ENCODE measurements around the gene SHLD2. TPM values are rescaled to one million over a fixed set of nuclear protein-coding genes. Genes with fewer than 3 reads are reported as not detected.
"Not testable (repeated sequence)": the region's sequence is repeated elsewhere in the genome, so short reads cannot be mapped to it uniquely, and the experiment has no call there.

Gene SHLD2
- total and polyA plus RNA-seq, 2 donors, result 17.9 to 22.3 TPM

- not testable (repeated sequence) for DNase-seq (ENCODE audit: low read depth in 6 of 9, low spot score in 9 of 9); H3K36me3 ChIP-seq (ENCODE audit: control insufficient read depth in 2 of 2, insufficient read depth in 2 of 2, low read length in 1 of 2); H3K9me3 ChIP-seq (ENCODE audit: control insufficient read depth in 2 of 2, insufficient read depth in 1 of 2, low read length in 1 of 2); H3K27me3 ChIP-seq (ENCODE audit: control insufficient read depth in 2 of 2, insufficient read depth in 1 of 2, low read length in 1 of 2); H3K4me3 ChIP-seq (ENCODE audit: low read length in 2 of 2); H3K4me1 ChIP-seq (ENCODE audit: control insufficient read depth in 2 of 2, insufficient read depth in 2 of 2, low read length in 2 of 2); H3K27ac ChIP-seq (ENCODE audit: low read depth in 1 of 2, low read length in 1 of 2)
- 99% methylated on average over 2 of the region's 3 CpGs for WGBS
Measured at GRCh38 chr10:87127607-87128156, 32.7 kb downstream of the SHLD2 start.

GRCh38 chr10:87132176-87132575 is 37.2 kb downstream of the SHLD2 start:
- not testable (repeated sequence) for H3K27me3 ChIP-seq (ENCODE audit: control insufficient read depth in 2 of 2, insufficient read depth in 1 of 2, low read length in 1 of 2); DNase-seq (ENCODE audit: low read depth in 6 of 9, low spot score in 9 of 9); H3K4me3 ChIP-seq (ENCODE audit: low read length in 2 of 2); H3K9me3 ChIP-seq (ENCODE audit: control insufficient read depth in 2 of 2, insufficient read depth in 1 of 2, low read length in 1 of 2); H3K27ac ChIP-seq (ENCODE audit: low read depth in 1 of 2, low read length in 1 of 2); H3K36me3 ChIP-seq (ENCODE audit: control insufficient read depth in 2 of 2, insufficient read depth in 2 of 2, low read length in 1 of 2); H3K4me1 ChIP-seq (ENCODE audit: control insufficient read depth in 2 of 2, insufficient read depth in 2 of 2, low read length in 2 of 2)

GRCh38 chr10:87133936-87134335 is 38.9 kb downstream of the SHLD2 start:
- not testable (repeated sequence) for H3K4me1 ChIP-seq (ENCODE audit: control insufficient read depth in 2 of 2, insufficient read depth in 2 of 2, low read length in 2 of 2); DNase-seq (ENCODE audit: low read depth in 6 of 9, low spot score in 9 of 9); H3K4me3 ChIP-seq (ENCODE audit: low read length in 2 of 2); H3K27ac ChIP-seq (ENCODE audit: low read depth in 1 of 2, low read length in 1 of 2); H3K27me3 ChIP-seq (ENCODE audit: control insufficient read depth in 2 of 2, insufficient read depth in 1 of 2, low read length in 1 of 2); H3K36me3 ChIP-seq (ENCODE audit: control insufficient read depth in 2 of 2, insufficient read depth in 2 of 2, low read length in 1 of 2); H3K9me3 ChIP-seq (ENCODE audit: control insufficient read depth in 2 of 2, insufficient read depth in 1 of 2, low read length in 1 of 2)
- 83% methylated on average over 2 of the region's 2 CpGs for WGBS

- H3K9me3 ChIP-seq (ENCODE audit: control insufficient read depth in 2 of 2, insufficient read depth in 1 of 2, low read length in 1 of 2), result not testable (repeated sequence)
Measured at GRCh38 chr10:87134440-87134839, 39.4 kb downstream of the SHLD2 start.

GRCh38 chr10:87137478-87137877 is 42.5 kb downstream of the SHLD2 start:
- H3K4me3 ChIP-seq (ENCODE audit: low read length in 2 of 2), result not testable (repeated sequence)

More at GRCh38 chr10:87134440-87134839, 39.4 kb downstream of the SHLD2 start:
- not testable (repeated sequence) for H3K4me1 ChIP-seq (ENCODE audit: control insufficient read depth in 2 of 2, insufficient read depth in 2 of 2, low read length in 2 of 2); H3K36me3 ChIP-seq (ENCODE audit: control insufficient read depth in 2 of 2, insufficient read depth in 2 of 2, low read length in 1 of 2); H3K27me3 ChIP-seq (ENCODE audit: control insufficient read depth in 2 of 2, insufficient read depth in 1 of 2, low read length in 1 of 2); DNase-seq (ENCODE audit: low read depth in 6 of 9, low spot score in 9 of 9); H3K4me3 ChIP-seq (ENCODE audit: low read length in 2 of 2); H3K27ac ChIP-seq (ENCODE audit: low read depth in 1 of 2, low read length in 1 of 2)
- WGBS, result 98% methylated on average over 2 of the region's 2 CpGs

GRCh38 chr10:87142230-87143108 is 47.5 kb downstream of the SHLD2 start:
- H3K27me3 ChIP-seq (ENCODE audit: control insufficient read depth in 2 of 2, insufficient read depth in 1 of 2, low read length in 1 of 2); H3K9me3 ChIP-seq (ENCODE audit: control insufficient read depth in 2 of 2, insufficient read depth in 1 of 2, low read length in 1 of 2); DNase-seq (ENCODE audit: low read depth in 6 of 9, low spot score in 9 of 9); H3K4me3 ChIP-seq (ENCODE audit: low read length in 2 of 2); H3K36me3 ChIP-seq (ENCODE audit: control insufficient read depth in 2 of 2, insufficient read depth in 2 of 2, low read length in 1 of 2); H3K27ac ChIP-seq (ENCODE audit: low read depth in 1 of 2, low read length in 1 of 2); H3K4me1 ChIP-seq (ENCODE audit: control insufficient read depth in 2 of 2, insufficient read depth in 2 of 2, low read length in 2 of 2): not testable (repeated sequence)
- WGBS, result 94% methylated on average over 5 of the region's 5 CpGs

More at GRCh38 chr10:87137478-87137877, 42.5 kb downstream of the SHLD2 start:
- not testable (repeated sequence) for H3K27ac ChIP-seq (ENCODE audit: low read depth in 1 of 2, low read length in 1 of 2); H3K4me1 ChIP-seq (ENCODE audit: control insufficient read depth in 2 of 2, insufficient read depth in 2 of 2, low read length in 2 of 2); DNase-seq (ENCODE audit: low read depth in 6 of 9, low spot score in 9 of 9); H3K9me3 ChIP-seq (ENCODE audit: control insufficient read depth in 2 of 2, insufficient read depth in 1 of 2, low read length in 1 of 2); H3K36me3 ChIP-seq (ENCODE audit: control insufficient read depth in 2 of 2, insufficient read depth in 2 of 2, low read length in 1 of 2); H3K27me3 ChIP-seq (ENCODE audit: control insufficient read depth in 2 of 2, insufficient read depth in 1 of 2, low read length in 1 of 2)

- H3K27ac ChIP-seq (ENCODE audit: low read depth in 1 of 2, low read length in 1 of 2); H3K4me3 ChIP-seq (ENCODE audit: low read length in 2 of 2); H3K4me1 ChIP-seq (ENCODE audit: control insufficient read depth in 2 of 2, insufficient read depth in 2 of 2, low read length in 2 of 2); H3K9me3 ChIP-seq (ENCODE audit: control insufficient read depth in 2 of 2, insufficient read depth in 1 of 2, low read length in 1 of 2); DNase-seq (ENCODE audit: low read depth in 6 of 9, low spot score in 9 of 9); H3K27me3 ChIP-seq (ENCODE audit: control insufficient read depth in 2 of 2, insufficient read depth in 1 of 2, low read length in 1 of 2); H3K36me3 ChIP-seq (ENCODE audit: control insufficient read depth in 2 of 2, insufficient read depth in 2 of 2, low read length in 1 of 2): not testable (repeated sequence)
- WGBS, result 96% methylated on average over 6 of the region's 6 CpGs
Measured at GRCh38 chr10:87143109-87143418, 48.1 kb downstream of the SHLD2 start.

GRCh38 chr10:87145598-87145997 is 50.6 kb downstream of the SHLD2 start:
- not testable (repeated sequence) for H3K9me3 ChIP-seq (ENCODE audit: control insufficient read depth in 2 of 2, insufficient read depth in 1 of 2, low read length in 1 of 2); DNase-seq (ENCODE audit: low read depth in 6 of 9, low spot score in 9 of 9); H3K4me3 ChIP-seq (ENCODE audit: low read length in 2 of 2); H3K27me3 ChIP-seq (ENCODE audit: control insufficient read depth in 2 of 2, insufficient read depth in 1 of 2, low read length in 1 of 2); H3K36me3 ChIP-seq (ENCODE audit: control insufficient read depth in 2 of 2, insufficient read depth in 2 of 2, low read length in 1 of 2); H3K4me1 ChIP-seq (ENCODE audit: control insufficient read depth in 2 of 2, insufficient read depth in 2 of 2, low read length in 2 of 2); H3K27ac ChIP-seq (ENCODE audit: low read depth in 1 of 2, low read length in 1 of 2)
- 99% methylated on average over 3 of the region's 3 CpGs for WGBS

GRCh38 chr10:87149020-87149609 is 54.1 kb downstream of the SHLD2 start:
- WGBS, result 92% methylated on average over 8 of the region's 9 CpGs
- not testable (repeated sequence) for H3K9me3 ChIP-seq (ENCODE audit: control insufficient read depth in 2 of 2, insufficient read depth in 1 of 2, low read length in 1 of 2); H3K27ac ChIP-seq (ENCODE audit: low read depth in 1 of 2, low read length in 1 of 2); H3K27me3 ChIP-seq (ENCODE audit: control insufficient read depth in 2 of 2, insufficient read depth in 1 of 2, low read length in 1 of 2); H3K4me3 ChIP-seq (ENCODE audit: low read length in 2 of 2); DNase-seq (ENCODE audit: low read depth in 6 of 9, low spot score in 9 of 9); H3K4me1 ChIP-seq (ENCODE audit: control insufficient read depth in 2 of 2, insufficient read depth in 2 of 2, low read length in 2 of 2); H3K36me3 ChIP-seq (ENCODE audit: control insufficient read depth in 2 of 2, insufficient read depth in 2 of 2, low read length in 1 of 2)
